Measurements from ENCODE around the gene U2AF1L4. TPM values are rescaled to one million over a fixed set of nuclear protein-coding genes. Genes with fewer than 3 reads are reported as not detected.

The U2AF1L4 gene
- total RNA-seq (2014; rRNA removed; shearing (Covaris generic)) (16.1 and 33.6 TPM in 2 replicates), total RNA-seq (2022) (35.2 and 37.5 TPM in 2 replicates), Bru-seq, nascent RNA (percentile 68 among the genes with signal in this experiment), BruChase-seq, experiment 1, labeled RNA remaining after a 6-hour chase (percentile 86 among the genes with signal in this experiment), BruChase-seq, experiment 2, labeled RNA remaining after a 2-hour chase (percentile 77 among the genes with signal in this experiment)
- long read RNA-seq, partial matches to known transcripts: 7 of 27 reads
- long read RNA-seq, other reads (novel, unspliced or antisense): 18 of 27 reads

- Histone ChIP-seq H3K79me2 (ENCODE audit: insufficient read depth, low read depth, low read length) (peaks cover 14% of the 10 kb centered on the region; the same call in 1 of the 2 replicates), H3K4me2 (ENCODE audit: low read length) (peak within 1 kb of the TSS; percentile 86), H4K20me1 (ENCODE audit: insufficient read depth, low read length) (no peaks in the 10 kb centered on the region), H3K4me1 (ENCODE audit: insufficient read depth, low read length, poor library complexity, severe bottlenecking) (peaks cover 55% of the 10 kb centered on the region), H3K9me3 (ENCODE audit: low read length) (no peaks in the 10 kb centered on the region), H3K36me3 (ENCODE audit: insufficient read depth, low read length) (no peaks in the 10 kb centered on the region; the same call in 1 of the 2 replicates), H3K9me2 (ENCODE audit: insufficient read depth, low read length) (no peaks in the 10 kb centered on the region), H2AFZ (ENCODE audit: low read length) (peak within 1 kb of the TSS; percentile 57; the same call in 1 of the 2 replicates), H3K4me3 (ENCODE audit: low read depth, low read length, poor library complexity, severe bottlenecking) (peak within 1 kb of the TSS; percentile 78), H3K27ac (ENCODE audit: low read depth, low read length, poor library complexity, severe bottlenecking) (peak within 1 kb of the TSS; percentile 86)
- intact Hi-C loops (cut with micrococcal nuclease; ENCODE audit: unreplicated experiment): loop anchor here (10.0 kb wide), 1 partner anchor 1311 kb away; no protein-coding TSS in a partner anchor
- no peak for TF ChIP-seq EZH2phosphoT487 (IDR thresholded peaks at IDR 0.05; ENCODE audit: borderline replicate concordance, low read depth, low read length)
- TF ChIP-seq CTCF (conservative IDR thresholded peaks at IDR 0.05; ENCODE audit: low read length): no peak
- peak; percentile 100 for DNase-seq (ENCODE audit: low spot score)
- TSS peak; percentile 81 for BruUV-seq (replicated peaks)
- ChIA-PET POLR2A (interaction anchor here (0.5 to 2.3 kb wide), 8 partner anchors 34 to 608 kb away, joined by 3 to 9 read pairs (median 3); partner anchors contain the start of genes ALKBH6 and COX6B1), CTCF (ENCODE audit: unreplicated experiment) (no interaction called here)
These were observed at the start of gene U2AF1L4, which contains the start of gene PSENEN for GRCh38 chr19:35745328-35746086. TSS of gene U2AF1L4 (minus strand) at chr19:35745418. CDS start at chr19:35745391, 27 bp downstream. TSS of gene PSENEN (plus strand) at chr19:35745651. CDS start at chr19:35745931, 280 bp downstream.

- no TSS peak for BruUV-seq (replicated peaks)
These were observed 48.4 kb upstream of the U2AF1L4 start for GRCh38 chr19:35793381-35794165.

More at GRCh38 chr19:35793381-35794165, 48.4 kb upstream of the U2AF1L4 start:
- Histone ChIP-seq H3K4me2 (ENCODE audit: low read length) (no peak overlapping the region), H3K9me2 (ENCODE audit: insufficient read depth, low read length) (no peaks in the 10 kb centered on the region), H3K4me1 (ENCODE audit: insufficient read depth, low read length, poor library complexity, severe bottlenecking) (no peaks in the 10 kb centered on the region), H3K9me3 (ENCODE audit: low read length) (no peaks in the 10 kb centered on the region), H4K20me1 (ENCODE audit: insufficient read depth, low read length) (no peaks in the 10 kb centered on the region), H3K79me2 (ENCODE audit: insufficient read depth, low read depth, low read length) (no peaks in the 10 kb centered on the region), H3K27ac (ENCODE audit: low read depth, low read length, poor library complexity, severe bottlenecking) (no peak overlapping the region), H2AFZ (ENCODE audit: low read length) (no peak overlapping the region), H3K4me3 (ENCODE audit: low read depth, low read length, poor library complexity, severe bottlenecking) (no peak overlapping the region), H3K36me3 (ENCODE audit: insufficient read depth, low read length) (no peaks in the 10 kb centered on the region)
- ChIA-PET CTCF (ENCODE audit: unreplicated experiment) (no interaction called here), POLR2A (no interaction called here)
- intact Hi-C loops (cut with micrococcal nuclease; ENCODE audit: unreplicated experiment): no loop called here
- TF ChIP-seq CTCF (conservative IDR thresholded peaks at IDR 0.05; ENCODE audit: low read length) (no peak), EZH2phosphoT487 (IDR thresholded peaks at IDR 0.05; ENCODE audit: borderline replicate concordance, low read depth, low read length) (no peak)
- no peak for DNase-seq (ENCODE audit: low spot score)

Measured in OCI-LY7 (cell line).